ENCODE measurements around the gene ANP32B.

The ANP32B gene

GRCh38 chr9:98021306-98022040 lies 38.3 kb downstream of the ANP32B start:
- in situ Hi-C loops (cut with MboI; ENCODE audit: low sequenced_read_pairs) = no loop called here

GRCh38 chr9:98022447-98022846 lies 39.3 kb downstream of the ANP32B start:
- in situ Hi-C loops (cut with MboI; ENCODE audit: low sequenced_read_pairs) = no loop called here

- in situ Hi-C loops (cut with MboI; ENCODE audit: low sequenced_read_pairs) = no loop called here
These were observed 41.6 kb downstream of the ANP32B start for GRCh38 chr9:98024702-98025101.

GRCh38 chr9:98031169-98031568 lies 48.0 kb downstream of the ANP32B start:
- in situ Hi-C loops (cut with MboI; ENCODE audit: low sequenced_read_pairs) = no loop called here

GRCh38 chr9:98031935-98032334 lies 48.8 kb downstream of the ANP32B start:
- in situ Hi-C loops (cut with MboI; ENCODE audit: low sequenced_read_pairs) = no loop called here

- in situ Hi-C loops (cut with MboI; ENCODE audit: low sequenced_read_pairs) = no loop called here
These were observed 51.7 kb downstream of the ANP32B start for GRCh38 chr9:98034593-98035546.

- in situ Hi-C loops (cut with MboI; ENCODE audit: low sequenced_read_pairs) = no loop called here
These were observed 54.2 kb downstream of the ANP32B start for GRCh38 chr9:98037357-98037756.

- in situ Hi-C loops (cut with MboI; ENCODE audit: low sequenced_read_pairs) = no loop called here
These were observed 55.8 kb downstream of the ANP32B start for GRCh38 chr9:98038958-98039357.

GRCh38 chr9:98039607-98040017 lies 56.5 kb downstream of the ANP32B start:
- in situ Hi-C loops (cut with MboI; ENCODE audit: low sequenced_read_pairs) = no loop called here

- in situ Hi-C loops (cut with MboI; ENCODE audit: low sequenced_read_pairs) = no loop called here
These were observed 57.1 kb downstream of the ANP32B start for GRCh38 chr9:98040212-98040611.

- in situ Hi-C loops (cut with MboI; ENCODE audit: low sequenced_read_pairs) = no loop called here
These were observed 60.8 kb downstream of the ANP32B start for GRCh38 chr9:98043915-98044314.

GRCh38 chr9:98045234-98046179 lies 62.4 kb downstream of the ANP32B start:
- in situ Hi-C loops (cut with MboI; ENCODE audit: low sequenced_read_pairs) = no loop called here

GRCh38 chr9:98046180-98046543 lies 63.0 kb downstream of the ANP32B start:
- in situ Hi-C loops (cut with MboI; ENCODE audit: low sequenced_read_pairs) = no loop called here

GRCh38 chr9:98047002-98047401 lies 63.9 kb downstream of the ANP32B start:
- in situ Hi-C loops (cut with MboI; ENCODE audit: low sequenced_read_pairs) = no loop called here

GRCh38 chr9:98049288-98050072 lies 66.3 kb downstream of the ANP32B start:
- in situ Hi-C loops (cut with MboI; ENCODE audit: low sequenced_read_pairs) = no loop called here

GRCh38 chr9:98050351-98050750 lies 67.2 kb downstream of the ANP32B start:
- in situ Hi-C loops (cut with MboI; ENCODE audit: low sequenced_read_pairs) = no loop called here

GRCh38 chr9:98054376-98054951 lies 71.3 kb downstream of the ANP32B start:
- in situ Hi-C loops (cut with MboI; ENCODE audit: low sequenced_read_pairs) = no loop called here

- in situ Hi-C loops (cut with MboI; ENCODE audit: low sequenced_read_pairs) = no loop called here
These were observed 73.4 kb downstream of the ANP32B start, which contains the start of gene NANS for GRCh38 chr9:98056269-98057137. TSS of gene NANS (plus strand) at chr9:98056732. CDS start at chr9:98056809, 77 bp downstream.
